Mucosa of descending colon (tissue), 3 donors: ENCODE results near the gene KCNK16. TPM values are rescaled to one million over a fixed set of nuclear protein-coding genes. Genes with fewer than 3 reads are reported as not detected.

Source experiments
- ATAC-seq: fragments of 200-7000 bp; cut with Tn5 transposase; one replicate; pipeline ENCODE4 v1.9.1; 2020; ENCODE audit warnings: mild to moderate bottlenecking, moderate library complexity
- DNase-seq, 3 donors: peaks; one replicate each; pipeline ENCODE4 v3.0.0-alpha.2; 2020
- H3K36me3 ChIP-seq: fragments of 200-600 bp; one replicate; pipeline ENCODE4 v1.8.0; 2021; ENCODE audit warnings: low read depth, mild to moderate bottlenecking
- H3K4me1 ChIP-seq: fragments of 200-600 bp; one replicate; pipeline ENCODE4 v1.8.0; 2021; ENCODE audit warnings: low read depth, mild to moderate bottlenecking
- H3K4me3 ChIP-seq: fragments of 200-600 bp; one replicate; pipeline ENCODE4 v1.8.0; 2021; ENCODE audit warnings: mild to moderate bottlenecking
- H3K9me3 ChIP-seq: fragments of 200-600 bp; one replicate; pipeline ENCODE4 v1.8.0; 2021; ENCODE audit warnings: mild to moderate bottlenecking
- CTCF ChIP-seq: fragments of 200-600 bp; IDR thresholded peaks from one replicate; pipeline ENCODE4 v1.8.0; 2022; ENCODE audit warnings: antibody characterized with exemption, mild to moderate bottlenecking
- intact Hi-C, 2 donors: fragments of 100-400 bp; cut with DNase I in 1 of 2; cut with micrococcal nuclease in 1 of 2; formaldehyde crosslinking; loops; one replicate each; pipeline versions ENCODE4 v1.11.0 to v1.11.1; 2022; cut with DNase I, micrococcal nuclease
- long read RNA-seq, 2 donors: library from polyadenylated mRNA; unstranded; transcript quantifications; one replicate each; pipeline ENCODE4 v2.0.0, GENCODE V29; 2019 to 2021
- total RNA-seq, 3 donors: library from RNA; stranded (reverse); fragmentation: NEBNext Ultra II Directional in 2 of 3; extraction: Animal tissue kit (Norgen Biotek cat#: 25700) in 2 of 3; gene quantifications; one replicate each; pipeline versions ENCODE4 v1.2.1 to v1.2.4, GENCODE V29; 2021 to 2023
- donor health status: DM: no; HTN: no; CAD: no; lungs with moderate emphysema.
- donor health status: DM: no; HTN: no; CAD: no.
- donor health status: DM: no; HTN: yes; CAD: no.

KCNK16 gene
- total RNA-seq: not detected
- long read RNA-seq, donor 1: 0 reads
- long read RNA-seq, donor 2: 0 reads

DNA sequence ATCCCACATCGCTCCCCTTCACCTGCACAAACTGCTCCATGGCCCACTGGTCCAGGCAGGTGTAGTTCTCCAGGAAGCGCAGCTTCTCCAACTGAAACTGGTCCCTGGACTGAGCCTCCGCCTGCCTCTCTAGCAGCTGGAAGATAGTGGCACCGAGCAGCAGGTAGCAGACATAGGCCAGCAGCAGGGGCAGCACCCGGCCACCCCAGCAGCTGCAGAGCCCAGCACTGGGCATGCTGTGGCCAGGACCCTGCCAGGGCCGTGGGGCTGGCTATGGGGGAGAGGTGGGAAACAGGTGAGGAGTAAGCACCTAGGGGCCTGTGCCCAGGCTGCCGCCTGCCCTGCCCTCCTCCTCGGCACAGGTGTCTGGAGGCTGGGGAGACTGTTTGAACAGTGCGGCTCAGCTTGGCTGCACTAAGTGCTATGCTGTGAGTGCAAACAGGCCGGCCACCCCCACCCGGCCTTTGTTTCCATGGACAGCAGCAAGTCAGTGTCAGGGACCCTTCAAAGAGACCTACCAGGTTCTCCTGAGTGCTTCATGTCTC is at the start of gene KCNK16:
TSS of gene KCNK16 (minus strand) at position 397 of the 545 bp plus-strand sequence. CDS start at position 235, 162 bp downstream.
- no peaks in the 10 kb centered on the region for H3K9me3 ChIP-seq
- H3K4me3 ChIP-seq: no peak within 1 kb of the TSS
- DNase-seq (no peak), ATAC-seq (no peak)
- H3K36me3 ChIP-seq: no peaks in the 10 kb centered on the region
- TF ChIP-seq CTCF: no peak
- intact Hi-C loops: no loop called here
- no peaks in the 10 kb centered on the region for H3K4me1 ChIP-seq

- no peak for TF ChIP-seq CTCF
- H3K36me3 ChIP-seq: no peaks in the 10 kb centered on the region
- H3K9me3 ChIP-seq: no peaks in the 10 kb centered on the region
- intact Hi-C loops: loop anchor here in 1 of 2 donors (10.0 kb wide), 1 partner anchor 524 kb away; no protein-coding TSS in a partner anchor
- no peak overlapping the region for H3K4me3 ChIP-seq
- no peak for ATAC-seq
- no peak for DNase-seq
- no peaks in the 10 kb centered on the region for H3K4me1 ChIP-seq
These were observed 47.9 kb upstream of the KCNK16 start for GRCh38 chr6:39370390-39370789.

- TF ChIP-seq CTCF: no peak
- intact Hi-C loops: loop anchor here in 1 of 2 donors (10.0 kb wide), 1 partner anchor 525 kb away; no protein-coding TSS in a partner anchor
- no peak for ATAC-seq
These were observed 47.5 kb upstream of the KCNK16 start for GRCh38 chr6:39369987-39370386.

GRCh38 chr6:39367700-39368099 is 45.2 kb upstream of the KCNK16 start:
- DNase-seq: no peak
- no peaks in the 10 kb centered on the region for H3K4me1 ChIP-seq
- intact Hi-C loops: no loop called here
- ATAC-seq: no peak
- no peaks in the 10 kb centered on the region for H3K9me3 ChIP-seq
- TF ChIP-seq CTCF: no peak
- no peaks in the 10 kb centered on the region for H3K36me3 ChIP-seq
- no peak overlapping the region for H3K4me3 ChIP-seq

More at GRCh38 chr6:39369987-39370386, 47.5 kb upstream of the KCNK16 start:
- no peaks in the 10 kb centered on the region for H3K9me3 ChIP-seq
- no peak for DNase-seq
- no peaks in the 10 kb centered on the region for H3K36me3 ChIP-seq
- H3K4me3 ChIP-seq: no peak overlapping the region
- H3K4me1 ChIP-seq: no peaks in the 10 kb centered on the region

DNA sequence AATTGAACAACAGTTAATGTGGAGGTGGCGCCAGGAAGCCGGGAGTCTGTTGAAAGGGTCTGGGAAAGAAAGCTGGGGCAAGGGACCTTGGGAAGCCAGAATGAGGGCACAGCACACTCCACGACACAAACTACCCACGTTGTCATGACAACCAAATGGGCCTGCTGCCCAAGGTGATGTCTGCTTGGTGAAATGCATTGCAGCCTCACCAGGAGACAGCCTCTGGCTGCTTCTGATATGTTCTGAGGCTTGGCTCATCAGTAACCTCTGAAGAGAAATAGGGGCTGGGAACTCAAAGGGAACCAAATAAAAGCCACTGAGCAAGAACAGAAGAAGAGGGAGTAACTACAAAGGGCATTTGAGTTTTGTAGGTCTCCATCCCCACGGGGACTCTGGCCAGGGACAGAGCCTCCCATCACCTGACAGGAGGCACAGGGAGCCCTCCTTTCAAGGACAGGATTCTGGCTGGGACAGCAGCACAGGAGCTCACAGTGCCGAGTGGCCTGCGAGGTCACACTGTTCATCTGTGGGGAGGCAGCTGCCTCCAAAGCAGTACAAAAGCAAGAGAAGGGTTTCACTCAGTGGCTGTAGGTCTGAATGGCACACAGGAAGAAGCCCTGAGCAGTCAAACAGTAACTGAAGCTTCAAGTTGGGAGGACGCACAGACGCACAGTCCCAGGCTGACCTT is 44.6 kb upstream of the KCNK16 start:
- Histone ChIP-seq H3K4me3 (no peak overlapping the region), H3K36me3 (no peaks in the 10 kb centered on the region), H3K9me3 (no peaks in the 10 kb centered on the region), H3K4me1 (no peaks in the 10 kb centered on the region)
- intact Hi-C loops: no loop called here
- DNase-seq (no peak), ATAC-seq (no peak)
- TF ChIP-seq CTCF: no peak
